NCI-H2107 (cell line): ENCODE data around the gene NRXN3.

Source experiments
- DNase-seq: peaks from one replicate; lab custom pipeline; 2025; lab: John Stamatoyannopoulos, UW

The NRXN3 gene

DNA sequence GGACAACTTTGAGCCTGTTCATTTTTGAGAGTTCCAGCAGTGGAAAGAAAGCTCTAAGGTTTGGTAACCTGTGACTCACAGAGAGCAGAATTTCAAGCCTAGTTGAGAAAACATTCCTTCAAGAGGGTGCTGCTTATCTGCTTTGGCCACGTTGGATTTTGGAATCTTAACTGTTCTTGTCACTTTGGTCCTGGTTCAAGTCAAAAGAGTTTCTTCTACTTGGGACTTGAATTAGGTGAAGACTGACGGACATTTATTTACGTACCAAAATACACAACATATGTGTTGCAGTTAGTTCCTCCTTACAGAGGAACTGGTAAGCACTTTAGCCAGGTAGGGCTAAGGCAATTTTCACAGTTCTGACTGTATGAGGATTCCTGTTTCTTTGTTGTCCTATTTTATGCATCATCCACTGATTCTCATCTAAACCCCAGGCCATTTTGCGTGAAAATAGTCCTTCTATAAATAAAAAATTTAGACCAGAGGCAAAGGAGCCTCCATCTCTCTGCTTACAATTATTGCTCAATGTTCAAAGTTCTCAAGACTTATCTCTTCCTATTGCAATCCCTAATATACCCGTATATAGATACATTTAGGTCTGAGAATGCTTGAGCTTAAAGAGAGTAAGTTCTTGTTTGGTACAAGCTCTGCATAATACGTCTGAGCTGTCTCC, 1460.3 kb downstream of the NRXN3 start:
- DNase-seq: no peak

GRCh38 chr14:79631276-79631675, 1461.1 kb downstream of the NRXN3 start:
- no peak for DNase-seq

DNA sequence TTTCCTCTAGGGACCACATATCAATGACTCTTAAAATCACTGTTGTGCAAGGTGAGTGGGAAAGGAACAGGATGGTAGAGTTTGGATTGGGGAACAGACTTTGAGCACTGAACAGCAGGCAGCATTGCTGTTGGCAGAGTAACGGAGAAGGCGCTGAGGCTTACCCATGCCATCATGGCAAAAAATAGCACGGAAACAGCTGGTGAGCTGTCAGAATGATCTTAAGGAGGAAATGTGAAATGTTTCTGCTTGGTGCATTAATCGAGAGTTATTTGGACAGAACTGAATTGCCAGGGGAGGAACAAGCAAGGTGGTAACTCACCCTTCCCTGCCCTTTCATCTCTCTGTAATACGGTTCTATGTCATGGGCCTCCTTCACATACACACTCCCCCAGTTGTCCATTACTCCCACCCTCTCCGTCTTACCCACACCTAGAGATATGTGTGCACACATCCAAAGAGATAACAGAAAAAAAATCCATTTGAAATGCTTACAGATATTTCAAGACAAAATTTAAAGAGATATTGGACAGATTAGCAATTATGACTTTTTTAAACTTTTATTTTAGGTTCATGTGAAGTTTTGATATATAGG, 1468.6 kb downstream of the NRXN3 start:
- DNase-seq: no peak

- DNase-seq: no peak
These were observed 1469.4 kb downstream of the NRXN3 start for GRCh38 chr14:79639613-79640012.

- no peak for DNase-seq
These were observed 1471.2 kb downstream of the NRXN3 start for GRCh38 chr14:79641371-79641770.

DNA sequence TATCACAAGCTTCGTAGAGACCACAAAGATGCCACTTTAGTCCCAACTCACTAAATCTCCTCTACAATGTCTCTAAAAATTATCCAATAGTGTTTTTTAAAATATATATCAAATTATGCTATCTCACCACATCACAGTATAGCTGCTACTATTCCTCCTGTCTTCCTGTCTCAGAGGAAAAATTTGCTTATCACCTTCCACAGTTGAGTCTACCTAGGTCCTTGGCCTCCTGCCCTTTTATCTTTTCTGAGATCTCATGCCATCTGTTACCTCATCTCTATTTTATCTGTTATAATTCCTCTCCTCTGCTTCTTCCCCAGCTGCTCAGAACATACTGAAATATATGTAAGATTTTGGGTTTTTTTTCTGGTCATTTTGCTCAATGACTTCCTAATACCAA, 1473.0 kb downstream of the NRXN3 start:
- DNase-seq: no peak

DNA sequence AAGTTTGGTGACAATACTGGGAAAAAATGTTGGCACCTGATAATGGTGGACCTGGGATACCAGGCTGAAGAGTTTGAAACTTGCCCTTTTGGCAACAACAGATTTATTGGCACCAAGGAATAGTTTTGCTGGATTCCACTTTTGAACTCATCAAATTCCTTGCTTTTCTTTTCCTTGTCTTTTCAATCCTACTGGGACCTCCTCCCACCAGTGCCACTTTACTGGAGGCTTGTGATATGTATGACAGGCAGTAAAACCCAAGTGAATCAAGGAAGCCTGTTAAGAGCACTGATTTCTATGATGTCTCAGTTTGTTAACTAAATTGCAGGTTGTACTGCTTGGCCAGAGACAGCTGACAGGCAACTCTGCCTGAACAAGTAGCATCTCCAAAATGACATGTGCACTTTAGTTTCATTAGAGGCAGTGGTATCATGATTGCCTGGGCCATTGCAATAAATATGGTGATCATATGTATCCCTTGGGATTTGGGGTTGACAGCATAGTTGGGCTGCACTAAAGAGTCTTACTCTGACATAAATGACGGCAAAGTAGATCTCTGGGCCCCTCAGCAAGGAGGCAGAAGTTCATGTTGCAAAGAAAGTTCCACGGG, 1475.7 kb downstream of the NRXN3 start:
- DNase-seq: no peak

DNA sequence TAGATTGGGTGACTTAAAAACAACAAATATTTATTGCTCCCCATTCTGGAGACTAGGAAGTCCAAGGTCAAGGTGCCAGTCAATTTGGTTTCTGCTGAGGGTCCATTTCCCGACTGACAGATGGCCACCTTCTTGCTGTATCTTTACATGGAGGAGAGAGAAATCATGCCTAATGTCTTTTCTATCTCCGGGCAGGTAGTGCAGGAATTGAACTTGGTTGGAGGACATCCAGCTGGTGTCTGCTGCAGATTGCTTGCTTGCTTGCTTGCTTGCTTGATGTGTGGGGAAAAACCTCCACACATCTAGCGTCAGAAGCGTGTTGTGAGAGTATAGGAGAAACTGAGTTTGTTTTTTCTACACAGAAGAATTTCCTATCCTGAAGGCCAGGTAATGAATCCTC, 1479.7 kb downstream of the NRXN3 start:
- no peak for DNase-seq

GRCh38 chr14:79652513-79653307, 1482.5 kb downstream of the NRXN3 start:
- no peak for DNase-seq

GRCh38 chr14:79656056-79656455, 1485.9 kb downstream of the NRXN3 start:
- DNase-seq: no peak

GRCh38 chr14:79656496-79656895, 1486.3 kb downstream of the NRXN3 start:
- DNase-seq: no peak

DNA sequence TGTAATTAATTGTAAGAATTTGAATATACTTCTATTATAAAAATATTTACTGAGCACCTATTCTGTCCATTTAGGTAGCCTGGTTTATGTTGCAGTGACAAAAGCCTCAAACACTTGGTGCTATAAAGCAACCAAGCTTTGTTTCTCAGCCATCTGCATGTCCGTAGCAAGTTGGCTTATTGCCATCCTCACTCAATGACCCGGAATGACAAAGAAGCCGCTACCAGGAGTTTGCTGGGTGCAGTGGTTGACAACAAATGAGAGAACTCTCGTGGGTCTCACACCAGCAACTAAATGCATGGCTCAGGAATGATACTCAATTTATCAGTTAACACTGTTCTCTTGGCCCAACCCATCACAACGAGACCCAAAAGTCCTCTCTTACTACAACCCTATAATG, 1488.0 kb downstream of the NRXN3 start:
- DNase-seq: no peak

DNA sequence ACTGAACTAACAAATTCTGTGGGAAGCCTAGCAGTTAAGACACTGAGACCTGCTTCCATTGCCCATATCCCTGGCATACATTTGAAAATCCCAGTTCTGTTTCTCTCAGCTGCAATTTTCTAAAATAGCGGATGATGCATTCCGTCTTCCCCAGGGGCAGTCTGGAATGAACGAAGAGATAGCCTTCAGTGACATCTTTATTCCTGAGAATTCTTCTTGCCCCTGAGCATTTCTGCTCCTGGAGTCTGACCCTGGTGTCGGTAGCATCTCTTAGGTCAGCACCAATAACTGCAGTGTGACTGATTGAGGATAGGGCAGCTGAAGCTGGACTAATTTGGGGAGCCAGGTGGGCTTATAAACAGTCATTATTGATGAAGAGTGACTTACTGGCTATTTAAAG, 1488.6 kb downstream of the NRXN3 start:
- no peak for DNase-seq

- DNase-seq: no peak
These were observed 1490.1 kb downstream of the NRXN3 start for GRCh38 chr14:79660053-79660939.

GRCh38 chr14:79661752-79662151, 1491.6 kb downstream of the NRXN3 start:
- DNase-seq: no peak

DNA sequence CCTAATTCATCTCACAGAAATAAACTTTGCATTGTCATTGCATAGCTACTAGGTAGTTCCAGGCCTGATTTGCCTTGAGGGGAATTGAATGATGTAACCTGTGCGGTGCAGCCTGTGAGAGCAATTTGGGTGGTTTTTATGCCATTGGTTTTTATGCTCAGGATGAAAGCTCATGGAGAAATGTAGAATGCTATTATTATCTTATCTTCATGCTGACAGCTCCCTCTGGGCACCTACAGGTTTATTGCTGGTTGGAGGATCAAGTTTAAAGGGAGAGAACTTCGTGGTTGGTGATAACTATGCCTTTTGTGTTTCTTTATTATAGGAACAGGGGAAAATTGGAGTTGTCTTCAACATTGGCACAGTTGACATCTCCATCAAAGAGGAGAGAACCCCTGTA, 1493.3 kb downstream of the NRXN3 start:
- no peak for DNase-seq

DNA sequence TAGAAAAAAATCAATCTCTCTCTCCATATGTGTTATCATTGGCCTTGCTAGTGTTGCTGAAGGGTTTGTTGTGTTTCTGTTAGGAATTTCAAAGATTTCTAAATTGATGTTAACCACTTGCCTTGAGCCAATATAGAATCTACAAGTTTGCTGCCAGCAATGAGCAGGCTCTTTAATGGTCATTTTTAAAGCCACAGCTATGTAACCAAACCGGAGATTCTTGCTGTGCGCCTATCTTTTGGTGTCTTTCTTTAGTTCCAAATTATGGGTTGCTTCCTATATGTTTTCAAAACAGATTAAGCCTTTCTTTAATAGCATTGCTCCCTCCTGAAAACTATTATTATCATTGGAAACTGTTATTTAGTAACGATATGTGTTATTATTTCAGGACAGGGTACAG, 1495.4 kb downstream of the NRXN3 start:
- no peak for DNase-seq

GRCh38 chr14:79668951-79669350, 1498.8 kb downstream of the NRXN3 start:
- DNase-seq: no peak

DNA sequence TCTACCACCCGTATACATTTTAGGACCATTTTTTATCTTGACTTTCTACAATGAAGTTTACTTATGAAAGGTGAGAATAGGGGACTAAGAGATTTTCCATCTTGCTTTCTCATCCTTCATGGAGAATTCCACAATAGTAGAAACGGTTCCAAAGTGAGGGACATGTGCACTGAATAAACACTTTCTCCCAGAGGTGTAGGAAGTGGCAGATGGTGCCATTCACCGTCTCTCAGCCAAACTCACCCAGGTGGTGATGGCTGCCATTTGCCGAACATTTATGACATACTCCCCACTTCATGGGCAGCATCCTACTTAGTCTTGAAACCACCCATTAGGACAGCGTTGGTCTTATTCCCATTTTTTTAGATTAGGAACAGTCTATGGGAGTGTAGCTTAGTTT, 1500.6 kb downstream of the NRXN3 start:
- no peak for DNase-seq

DNA sequence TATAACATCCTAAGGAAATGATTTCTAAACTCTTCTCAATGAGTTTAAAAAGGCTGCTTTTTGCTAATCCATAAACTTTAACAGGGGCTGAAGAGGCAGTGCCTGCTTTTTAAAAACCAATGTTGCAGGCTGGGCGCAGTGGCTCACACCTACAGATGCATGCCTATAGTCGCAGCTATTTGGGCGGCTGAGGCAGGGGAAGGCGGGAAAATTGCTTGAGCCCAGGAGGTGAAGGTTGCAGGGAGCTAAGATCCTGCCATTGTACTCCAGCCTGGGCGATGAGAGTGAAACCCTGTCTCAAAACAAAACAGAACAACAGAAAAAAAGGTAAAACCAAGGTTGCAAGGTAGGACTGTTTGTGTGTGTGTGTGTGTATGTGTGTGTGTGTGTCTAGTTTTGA, 1509.9 kb downstream of the NRXN3 start:
- no peak for DNase-seq

- DNase-seq: no peak
These were observed 1516.0 kb downstream of the NRXN3 start for GRCh38 chr14:79686196-79686595.

DNA sequence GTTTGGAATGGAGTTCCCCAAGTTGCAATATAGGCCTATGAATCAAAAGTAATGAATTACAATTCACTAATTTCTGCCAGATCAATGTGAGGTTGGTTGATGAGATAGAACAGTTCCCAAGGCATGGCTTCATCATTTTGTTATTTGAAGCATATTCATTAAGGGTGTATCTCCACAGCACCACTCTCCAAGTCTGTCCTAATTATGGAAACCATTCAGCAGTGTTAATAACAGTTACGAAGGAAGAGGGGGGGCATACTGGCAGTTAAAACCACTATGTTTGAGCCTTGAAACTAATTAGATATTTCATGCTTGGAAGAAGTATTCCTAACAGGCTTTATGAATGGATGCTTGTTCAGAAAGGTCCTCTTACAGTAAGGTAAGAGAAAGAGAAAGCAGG, 1520.8 kb downstream of the NRXN3 start:
- DNase-seq: no peak
